ENCODE data around the gene SVOP.
"Not testable (repeated sequence)": the region's sequence is repeated elsewhere in the genome, so short reads cannot be mapped to it uniquely, and the experiment has no call there.

The SVOP gene

GRCh38 chr12:108876550-108876949, 144.3 kb downstream of the SVOP start:
- no peak for DNase-seq (ENCODE audit: extremely low read depth, low read depth)
- TF ChIP-seq CTCF (IDR thresholded peaks at IDR 0.05; ENCODE audit: low read depth, low read length, missing control alignments): no peak
- H3K4me3 ChIP-seq (replicated peaks; ENCODE audit: low read depth, low read length): no peak overlapping the region

DNA sequence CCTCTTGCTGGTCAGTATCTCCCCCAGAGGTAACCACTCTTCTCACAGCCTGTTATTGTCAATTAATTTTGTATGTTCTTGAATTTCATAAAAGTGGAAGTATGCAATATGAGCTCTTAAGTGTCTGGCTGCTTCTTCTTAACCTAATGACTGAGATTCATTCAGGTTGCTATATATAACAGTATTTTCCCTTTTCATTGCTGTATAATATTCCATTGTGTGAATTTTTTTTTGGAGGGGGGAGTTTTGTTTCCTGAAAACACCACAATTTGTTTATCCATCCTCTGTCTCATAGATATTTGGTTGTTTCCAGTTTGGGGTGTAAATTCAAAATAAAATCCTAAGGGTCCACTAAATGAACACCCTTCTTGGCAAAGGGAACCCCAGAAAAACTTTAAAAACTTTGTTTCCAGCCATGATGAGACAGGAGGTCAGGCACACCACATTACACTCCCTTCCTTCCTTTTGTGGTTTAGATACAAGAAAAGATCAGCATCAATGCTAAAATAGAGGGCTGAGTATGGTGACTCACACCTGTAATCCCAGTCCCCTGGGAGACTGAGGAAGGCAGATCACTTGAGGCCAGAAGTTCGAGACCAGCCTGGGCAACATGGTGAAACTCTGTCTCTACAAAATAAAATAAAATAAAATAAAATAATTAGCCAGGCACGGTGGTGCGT, 145.0 kb downstream of the SVOP start:
- no peak for DNase-seq (ENCODE audit: extremely low read depth, low read depth)
- no peak overlapping the region for H3K4me3 ChIP-seq (replicated peaks; ENCODE audit: low read depth, low read length)
- no peak for TF ChIP-seq CTCF (IDR thresholded peaks at IDR 0.05; ENCODE audit: low read depth, low read length, missing control alignments)

DNA sequence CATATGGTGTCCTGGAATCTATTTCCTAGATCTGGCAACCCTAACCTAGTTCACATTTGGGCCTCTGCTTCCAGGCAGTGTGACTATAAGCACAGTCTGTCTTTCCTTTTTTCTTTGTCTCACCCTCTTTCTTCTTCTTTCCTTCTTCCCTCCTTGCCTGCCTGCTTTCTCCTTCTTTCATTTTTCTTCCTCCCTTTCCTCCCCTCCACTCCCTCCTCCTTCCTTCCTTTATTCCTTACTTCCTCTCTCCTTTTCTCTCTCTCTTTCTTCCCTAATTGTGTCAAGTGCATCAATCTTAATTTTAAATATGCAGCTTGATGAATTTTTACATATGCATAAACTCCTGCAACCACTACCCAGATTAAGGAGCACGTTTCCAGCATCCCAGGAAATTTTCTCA, 145.6 kb downstream of the SVOP start:
- no peak overlapping the region for H3K4me3 ChIP-seq (replicated peaks; ENCODE audit: low read depth, low read length)
- TF ChIP-seq CTCF (IDR thresholded peaks at IDR 0.05; ENCODE audit: low read depth, low read length, missing control alignments): no peak
- DNase-seq (ENCODE audit: extremely low read depth, low read depth): no peak

GRCh38 chr12:108868781-108869180, 152.1 kb downstream of the SVOP start:
- TF ChIP-seq CTCF (IDR thresholded peaks at IDR 0.05; ENCODE audit: low read depth, low read length, missing control alignments): no peak
- DNase-seq (ENCODE audit: extremely low read depth, low read depth): no peak
- no peak overlapping the region for H3K4me3 ChIP-seq (replicated peaks; ENCODE audit: low read depth, low read length)

GRCh38 chr12:108866083-108866482, 154.8 kb downstream of the SVOP start:
- not testable (repeated sequence) for H3K4me3 ChIP-seq (replicated peaks; ENCODE audit: low read depth, low read length); DNase-seq (ENCODE audit: extremely low read depth, low read depth)

GRCh38 chr12:108865169-108865568, 155.7 kb downstream of the SVOP start:
- DNase-seq (ENCODE audit: extremely low read depth, low read depth): no peak
- no peak for TF ChIP-seq CTCF (IDR thresholded peaks at IDR 0.05; ENCODE audit: low read depth, low read length, missing control alignments)
- H3K4me3 ChIP-seq (replicated peaks; ENCODE audit: low read depth, low read length): no peak overlapping the region

DNA sequence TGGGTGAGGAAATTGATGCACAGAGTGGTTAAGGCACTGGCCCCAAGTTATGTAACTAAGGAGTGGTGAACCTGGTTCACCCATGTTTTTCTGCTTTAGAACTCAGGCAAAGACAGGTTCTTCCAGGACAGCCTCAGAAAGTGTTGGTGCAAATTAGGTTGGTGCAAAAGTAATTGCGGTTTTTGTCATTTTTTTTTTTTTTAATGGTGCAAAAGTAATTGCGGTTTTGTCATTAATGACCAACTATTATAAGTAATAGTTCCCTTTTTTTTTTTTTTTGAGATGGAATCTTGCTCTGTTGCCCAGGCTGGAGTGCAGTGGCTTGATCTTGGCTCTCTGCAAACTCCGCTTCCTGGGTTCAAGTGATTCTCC, 158.3 kb downstream of the SVOP start:
- TF ChIP-seq CTCF (IDR thresholded peaks at IDR 0.05; ENCODE audit: low read depth, low read length, missing control alignments): no peak
- H3K4me3 ChIP-seq (replicated peaks; ENCODE audit: low read depth, low read length): no peak overlapping the region
- DNase-seq (ENCODE audit: extremely low read depth, low read depth): no peak
